DMS53 (cell line): ENCODE data around the gene GIMAP2.
"Not testable (repeated sequence)": the region's sequence is repeated elsewhere in the genome, so short reads cannot be mapped to it uniquely, and the experiment has no call there.

Experiments
- DNase-seq: peaks from one replicate; lab custom pipeline; 2025; lab: John Stamatoyannopoulos, UW

Gene GIMAP2

DNA sequence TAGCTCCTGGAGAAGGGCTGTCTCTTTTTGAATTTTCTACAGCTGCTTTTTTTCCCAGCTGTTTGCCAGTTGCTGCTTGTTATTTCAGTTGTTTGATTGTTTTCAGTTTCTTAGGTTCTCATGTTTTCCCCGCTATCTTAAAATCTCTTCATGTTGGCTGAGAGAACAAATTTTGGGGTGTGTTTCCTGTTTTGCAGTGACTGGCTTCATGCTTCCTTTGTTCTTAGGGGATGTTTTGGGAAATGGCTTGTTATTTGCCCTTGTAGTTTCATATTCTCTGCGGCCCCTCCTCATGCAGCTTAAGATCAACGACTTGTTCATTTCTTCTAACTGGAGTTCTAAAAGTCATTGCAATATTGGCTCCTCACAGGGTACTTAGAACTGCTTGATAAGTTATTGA, 8.7 kb upstream of the GIMAP2 start:
- DNase-seq: not testable (repeated sequence)

DNA sequence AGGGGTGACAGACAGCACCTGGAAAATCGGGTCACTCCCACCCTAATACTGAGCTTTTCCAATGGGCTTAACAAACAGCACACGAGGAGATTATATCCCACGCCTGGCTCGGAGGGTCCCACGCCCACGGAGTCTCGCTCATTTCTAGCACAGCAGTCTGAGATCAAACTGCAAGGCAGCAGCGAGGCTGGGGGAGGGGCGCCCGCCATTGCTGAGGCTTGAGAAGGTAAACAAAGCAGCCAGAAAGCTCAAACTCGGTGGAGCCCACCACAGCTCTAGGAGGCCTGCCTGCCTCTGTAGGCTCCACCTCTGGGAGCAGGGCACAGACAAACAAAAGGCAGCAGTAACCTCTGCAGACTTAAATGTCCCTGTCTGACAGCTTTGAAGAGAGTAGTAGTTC, 6.9 kb upstream of the GIMAP2 start:
- DNase-seq: not testable (repeated sequence)

DNA sequence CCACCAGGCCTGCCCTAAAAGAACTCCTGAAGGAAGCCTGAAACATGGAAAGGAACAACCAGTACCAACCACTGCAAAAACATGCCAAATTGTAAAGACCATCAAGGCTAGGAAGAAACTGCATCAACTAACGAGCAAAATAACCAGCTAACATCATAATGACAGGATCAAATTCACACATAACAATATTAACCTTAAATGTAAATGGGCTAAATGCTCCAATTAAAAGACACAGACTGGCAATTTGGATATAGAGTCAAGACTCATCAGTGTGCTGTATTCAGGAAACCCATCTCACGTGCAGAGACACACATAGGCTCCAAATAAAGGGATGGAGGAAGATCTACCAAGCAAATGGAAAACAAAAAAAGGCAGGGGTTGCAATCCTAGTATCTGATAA, 5.1 kb upstream of the GIMAP2 start:
- DNase-seq: not testable (repeated sequence)

DNA sequence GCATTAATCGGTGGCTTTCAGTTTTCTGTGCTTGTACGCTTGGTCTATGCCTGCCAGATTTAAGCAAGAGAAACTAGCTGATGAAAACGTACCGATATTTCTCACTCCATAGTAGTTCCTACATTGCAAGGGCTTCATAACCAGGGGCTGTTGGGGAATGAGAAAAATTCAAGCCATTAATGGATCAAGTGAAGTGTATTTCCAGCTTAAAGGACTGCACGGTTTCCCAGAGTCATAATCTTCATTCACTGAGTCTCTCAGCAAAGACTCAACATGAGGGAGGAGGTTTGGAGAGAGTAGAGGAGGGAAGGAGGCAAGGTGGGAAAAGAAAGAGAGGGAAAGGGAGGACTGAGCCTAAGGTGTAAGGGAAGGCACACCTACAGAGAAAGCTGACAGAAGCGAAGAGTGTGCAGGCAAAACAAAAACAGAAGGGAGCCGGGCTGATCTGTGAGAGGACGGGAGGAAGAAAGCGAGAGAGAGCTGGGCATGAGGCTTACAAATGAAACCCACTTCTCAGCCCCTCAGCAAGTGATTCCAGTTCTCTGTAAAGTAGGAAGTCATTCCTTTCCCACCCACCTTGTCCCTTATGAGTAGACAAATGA, 625 bp downstream of the GIMAP2 start:
- DNase-seq: peak; percentile 24

DNA sequence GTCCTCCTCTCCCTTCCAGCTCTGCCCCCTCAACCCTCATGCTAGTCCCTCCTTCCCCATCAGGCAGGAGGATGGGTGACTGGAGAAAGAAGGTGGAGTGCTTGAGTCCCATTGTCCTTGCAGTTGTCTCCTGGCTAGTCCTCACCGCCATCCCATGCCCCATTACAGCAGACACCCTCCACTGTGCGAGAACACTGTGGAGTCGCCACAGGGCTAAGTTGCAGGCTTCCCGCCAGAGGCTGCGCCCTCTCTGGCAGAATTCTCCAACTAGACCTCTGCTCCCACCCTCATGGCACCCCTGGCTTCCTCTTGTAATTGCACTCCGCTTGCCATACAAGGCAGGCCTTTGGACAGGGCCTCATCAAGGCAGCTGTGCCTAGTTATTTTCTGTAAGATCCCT, 3.1 kb downstream of the GIMAP2 start:
- DNase-seq: no peak

DNA sequence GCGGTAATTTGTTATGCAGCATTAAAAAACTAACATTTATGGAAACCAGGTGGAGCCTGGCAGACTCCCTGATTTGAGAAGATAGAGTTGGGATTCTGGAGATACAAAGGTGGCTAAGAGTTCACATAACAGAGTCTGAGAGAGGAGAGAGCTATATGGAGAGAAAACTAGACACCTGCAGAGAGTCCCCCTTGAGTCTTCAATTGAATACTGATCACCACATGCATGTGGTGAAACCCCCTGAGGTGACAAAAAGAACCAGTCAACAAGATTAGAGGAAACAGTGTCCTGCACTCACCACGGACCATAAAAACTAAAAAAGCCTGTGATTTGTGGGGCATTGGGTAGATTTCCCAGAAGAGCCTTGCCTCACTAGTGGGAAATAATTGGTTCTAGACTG, 10.1 kb downstream of the GIMAP2 start:
- DNase-seq: no peak

DNA sequence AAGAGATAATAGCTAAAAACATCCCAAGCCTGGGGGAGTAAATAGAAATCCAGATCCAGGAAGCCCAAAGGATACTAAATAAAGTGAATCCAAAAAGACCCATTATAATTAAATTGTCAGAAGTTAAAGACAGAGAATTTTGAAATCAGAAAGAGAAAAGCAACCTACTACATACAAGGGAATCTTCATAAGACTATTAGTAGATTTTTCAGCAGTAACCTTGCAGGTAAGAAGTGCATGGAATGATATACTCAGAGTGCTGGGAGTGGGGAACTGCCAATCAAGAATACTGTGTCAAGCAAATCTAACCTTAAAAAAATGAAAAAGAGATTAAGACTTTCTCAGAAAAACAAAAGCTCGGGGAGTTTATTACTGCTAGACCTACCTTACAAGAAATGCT, 17.7 kb downstream of the GIMAP2 start:
- DNase-seq: no peak

DNA sequence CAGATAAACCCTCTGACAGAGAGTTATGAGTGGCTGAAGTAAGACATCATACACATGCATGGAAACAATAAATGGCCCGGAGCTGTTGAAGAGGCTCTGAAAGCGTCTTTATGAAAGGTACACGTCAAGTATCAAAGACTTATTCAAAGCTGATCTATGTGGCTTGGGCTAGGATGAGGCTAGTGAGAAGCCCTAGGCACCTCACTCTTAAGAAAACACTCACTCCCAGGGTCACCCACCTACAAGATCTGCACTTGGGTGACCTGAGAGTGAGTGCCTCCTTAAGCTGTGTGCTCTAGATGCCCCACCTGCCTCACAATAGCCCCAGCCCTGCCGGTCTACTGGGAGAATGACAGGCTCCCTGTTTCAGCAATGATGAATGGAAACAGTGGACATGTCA, 29.8 kb downstream of the GIMAP2 start:
- DNase-seq: no peak

DNA sequence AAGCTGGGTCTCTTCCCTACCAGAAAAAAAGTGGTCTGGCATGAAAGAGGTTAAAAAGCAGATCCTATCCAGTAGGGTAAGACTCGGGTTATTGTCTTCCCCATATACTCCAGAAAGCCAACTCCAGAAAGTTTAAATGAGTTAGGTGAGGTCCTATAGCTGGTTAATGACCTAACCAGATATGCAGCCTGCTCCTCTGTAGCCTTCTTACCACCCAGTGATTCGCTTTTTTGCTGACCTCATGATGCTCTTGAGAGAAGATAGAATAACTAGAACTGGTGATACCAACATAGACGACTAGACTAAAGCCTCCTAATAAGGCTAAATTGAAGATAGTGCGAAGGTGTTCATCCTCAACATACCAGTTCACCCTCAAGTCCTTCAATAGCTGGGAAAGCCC, 30.2 kb downstream of the GIMAP2 start:
- DNase-seq: no peak

DNA sequence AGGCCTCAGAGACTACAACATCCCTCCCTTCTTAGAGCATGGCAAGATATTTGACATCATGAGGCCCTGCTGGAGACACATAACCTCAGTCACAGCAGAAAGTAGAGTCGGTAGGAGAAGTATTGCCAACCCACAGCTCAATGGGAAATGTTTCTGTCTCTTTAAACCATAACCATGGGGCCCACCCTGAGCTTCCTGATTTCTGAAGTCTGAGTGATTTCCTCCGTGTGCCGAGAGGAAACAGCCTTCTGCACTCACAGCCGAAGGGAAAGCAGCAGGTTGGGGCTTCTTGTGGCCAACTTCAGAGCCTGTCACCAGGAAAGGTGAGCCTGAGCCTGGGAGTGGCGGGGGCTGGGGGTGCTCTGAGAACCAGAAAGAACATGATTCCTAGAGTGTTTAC, 30.9 kb downstream of the GIMAP2 start, which contains the start of gene GIMAP1:
Gene GIMAP1 (plus strand): TSS at position 246 of the 400 bp plus-strand sequence. CDS start 2,435 bp downstream, outside the sequence.
- no peak for DNase-seq

DNA sequence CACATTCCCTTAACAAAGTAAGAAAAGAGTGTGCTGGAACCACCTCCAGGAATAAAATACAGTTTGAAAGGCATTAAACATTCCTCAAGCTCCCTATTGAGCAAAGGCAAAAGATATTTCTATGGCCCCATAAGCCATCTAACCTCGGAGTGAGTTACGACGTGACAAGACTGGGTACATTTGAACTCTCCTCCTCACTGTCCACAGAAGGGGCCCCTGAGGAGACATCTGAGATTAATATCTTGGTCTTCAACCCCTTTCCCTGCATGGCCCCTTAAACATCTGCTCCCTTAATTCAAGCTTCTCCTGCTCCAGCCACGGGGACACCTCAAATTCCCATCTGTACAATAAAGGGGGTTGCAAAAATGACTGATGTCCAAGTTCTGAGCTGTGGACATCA, 31.4 kb downstream of the GIMAP2 start:
- DNase-seq: no peak

DNA sequence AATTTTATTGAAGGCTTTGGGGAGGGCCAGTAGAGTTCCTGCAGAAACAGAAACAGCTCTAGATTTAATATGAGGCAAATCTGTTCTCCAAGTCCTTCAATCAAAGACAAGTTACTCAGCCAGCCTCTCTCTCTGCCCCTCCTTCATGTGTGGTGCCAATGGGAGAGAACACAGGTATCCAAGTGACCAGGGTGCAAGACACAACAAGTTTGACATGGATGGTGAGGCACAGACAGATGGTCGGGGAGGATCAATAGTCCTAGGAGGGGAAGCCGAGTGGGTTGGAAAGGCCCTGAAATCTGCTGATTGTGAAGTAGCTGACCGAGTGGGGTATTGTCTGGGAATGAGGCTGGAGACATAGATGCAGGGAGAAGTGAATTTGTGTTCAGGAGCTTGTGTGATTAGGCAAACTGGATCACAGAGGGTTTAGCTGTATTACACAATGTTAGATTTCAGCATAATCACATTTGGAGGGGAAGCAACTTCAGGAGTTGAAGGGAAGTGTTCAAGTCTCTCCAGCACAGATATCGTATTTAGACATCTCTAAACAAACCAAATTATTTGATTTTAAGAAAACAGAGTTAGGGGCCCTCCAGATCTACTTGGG, 32.4 kb downstream of the GIMAP2 start:
- no peak for DNase-seq

DNA sequence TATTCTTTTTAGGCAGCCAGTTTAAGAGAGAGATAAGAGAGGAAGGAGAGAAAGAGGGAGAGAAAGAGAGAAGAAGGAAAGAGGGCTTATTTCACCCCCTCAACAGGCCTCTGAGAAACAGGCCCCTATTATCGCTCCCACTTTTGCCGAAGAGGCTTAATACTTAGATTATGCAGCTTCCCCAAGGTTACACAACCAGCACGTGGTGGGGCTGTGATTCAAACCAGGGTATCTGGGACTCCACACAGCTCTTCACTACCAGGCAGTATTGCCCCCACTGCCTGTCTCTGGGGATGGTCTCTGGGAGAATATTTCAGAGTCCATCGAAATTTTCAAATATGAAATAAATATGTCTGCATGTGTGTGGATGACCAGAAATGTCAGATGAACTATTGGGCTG, 33.9 kb downstream of the GIMAP2 start:
- no peak for DNase-seq

DNA sequence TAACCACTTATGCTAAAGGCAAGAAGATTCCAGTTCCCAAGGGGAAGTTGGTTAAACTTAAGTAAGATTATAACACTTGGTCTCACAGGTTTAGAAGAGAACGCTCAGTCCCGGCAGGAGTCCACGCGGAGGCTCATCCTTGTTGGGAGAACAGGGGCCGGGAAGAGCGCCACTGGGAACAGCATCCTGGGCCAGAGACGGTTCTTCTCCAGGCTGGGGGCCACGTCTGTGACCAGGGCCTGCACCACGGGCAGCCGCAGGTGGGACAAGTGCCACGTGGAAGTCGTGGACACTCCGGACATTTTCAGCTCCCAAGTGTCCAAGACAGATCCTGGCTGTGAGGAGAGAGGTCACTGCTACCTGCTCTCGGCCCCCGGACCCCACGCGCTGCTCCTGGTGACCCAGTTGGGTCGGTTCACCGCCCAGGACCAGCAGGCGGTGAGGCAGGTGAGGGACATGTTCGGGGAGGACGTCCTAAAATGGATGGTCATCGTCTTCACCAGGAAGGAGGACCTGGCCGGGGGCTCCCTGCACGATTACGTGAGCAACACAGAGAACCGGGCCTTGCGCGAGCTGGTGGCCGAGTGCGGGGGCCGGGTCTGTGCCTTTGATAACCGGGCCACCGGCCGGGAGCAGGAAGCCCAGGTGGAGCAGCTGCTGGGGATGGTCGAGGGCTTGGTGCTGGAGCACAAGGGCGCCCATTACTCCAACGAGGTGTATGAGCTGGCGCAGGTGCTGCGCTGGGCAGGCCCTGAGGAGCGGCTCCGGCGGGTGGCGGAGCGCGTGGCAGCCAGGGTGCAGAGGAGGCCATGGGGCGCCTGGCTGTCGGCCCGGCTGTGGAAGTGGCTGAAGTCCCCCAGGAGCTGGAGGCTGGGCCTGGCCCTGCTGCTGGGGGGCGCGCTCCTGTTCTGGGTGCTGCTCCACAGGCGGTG, 34.7 kb downstream of the GIMAP2 start:
- no peak for DNase-seq

DNA sequence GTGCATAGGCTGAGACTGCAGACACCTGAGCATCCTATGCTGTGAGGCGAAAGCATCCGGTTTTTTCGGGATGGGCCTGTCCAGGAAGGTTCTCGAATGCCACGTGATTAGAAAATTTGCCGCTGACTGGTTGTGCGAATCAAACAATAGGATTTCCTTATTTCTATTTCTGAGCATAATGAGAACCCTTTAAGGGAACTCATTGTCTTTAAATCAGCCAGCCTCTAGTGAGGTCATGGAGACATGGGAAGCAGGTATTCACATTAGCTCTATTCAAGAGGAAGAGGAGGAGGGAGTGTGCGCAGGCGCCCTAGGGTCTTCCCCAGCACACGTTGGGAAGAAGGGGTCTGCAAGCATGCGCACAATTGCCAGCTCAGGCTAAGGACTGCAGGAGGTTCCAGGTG, 36.5 kb downstream of the GIMAP2 start:
- no peak for DNase-seq

DNA sequence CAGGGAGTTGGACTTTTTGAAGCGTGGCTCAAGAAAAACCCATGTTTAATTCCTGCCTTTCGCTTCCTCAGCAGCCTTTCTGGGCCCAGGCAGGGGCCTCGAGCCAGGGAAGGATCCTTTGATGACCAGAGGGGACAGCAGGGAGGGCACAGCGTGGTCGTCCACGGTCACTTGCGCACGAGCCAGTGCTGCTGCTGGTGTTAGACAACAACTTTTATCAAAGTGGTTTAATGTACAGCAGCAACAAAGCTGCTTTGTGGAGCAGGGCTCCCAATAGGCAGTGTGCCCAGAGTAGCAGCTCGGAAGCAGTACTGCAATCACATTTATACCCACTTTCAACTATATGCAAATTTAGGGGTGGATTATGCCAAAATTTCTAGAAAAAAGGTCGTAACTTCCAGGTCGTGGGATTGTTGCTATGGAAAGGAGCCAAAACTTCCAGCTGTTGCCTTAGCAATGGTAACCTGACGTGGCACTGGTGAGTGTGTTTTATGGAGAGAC, 37.0 kb downstream of the GIMAP2 start:
- DNase-seq: no peak

DNA sequence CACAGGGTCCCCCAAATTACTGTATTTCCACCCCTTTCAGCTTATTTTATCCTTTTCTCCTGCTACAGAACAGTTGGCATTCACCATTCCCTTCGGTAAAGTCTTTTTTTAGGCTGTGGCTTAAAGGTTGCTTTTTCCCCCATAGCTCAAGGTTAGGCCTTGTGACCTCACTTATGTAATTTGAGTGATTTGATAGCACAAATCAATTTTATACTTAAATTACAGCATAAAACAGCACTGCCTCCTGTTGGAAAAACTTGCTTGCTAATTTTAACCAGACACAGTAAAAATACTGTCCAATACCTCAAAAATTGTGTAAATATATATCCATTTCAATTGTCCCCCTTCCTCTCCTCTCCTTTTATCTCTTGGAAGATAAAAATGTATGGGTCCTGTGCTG, 38.0 kb downstream of the GIMAP2 start:
- DNase-seq: no peak

DNA sequence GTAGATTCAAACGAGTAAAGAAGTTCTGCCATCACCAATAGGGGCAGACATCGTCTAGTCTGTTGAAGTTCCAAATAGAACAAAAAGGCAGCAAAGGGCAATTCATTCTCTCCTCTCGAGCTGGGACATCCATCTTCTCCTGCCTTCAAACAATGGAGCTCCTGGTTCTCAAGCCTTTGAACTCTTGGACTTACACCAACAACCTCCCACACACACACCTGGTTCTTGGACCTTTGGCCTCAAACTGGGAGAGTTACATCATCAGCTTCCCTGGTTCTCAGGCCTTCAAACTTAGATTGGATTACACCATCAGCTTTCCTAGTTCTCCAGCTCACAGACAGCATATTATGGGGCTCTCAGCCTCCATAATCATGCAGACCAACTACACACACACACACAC, 41.9 kb downstream of the GIMAP2 start:
- DNase-seq: peak; percentile 45

DNA sequence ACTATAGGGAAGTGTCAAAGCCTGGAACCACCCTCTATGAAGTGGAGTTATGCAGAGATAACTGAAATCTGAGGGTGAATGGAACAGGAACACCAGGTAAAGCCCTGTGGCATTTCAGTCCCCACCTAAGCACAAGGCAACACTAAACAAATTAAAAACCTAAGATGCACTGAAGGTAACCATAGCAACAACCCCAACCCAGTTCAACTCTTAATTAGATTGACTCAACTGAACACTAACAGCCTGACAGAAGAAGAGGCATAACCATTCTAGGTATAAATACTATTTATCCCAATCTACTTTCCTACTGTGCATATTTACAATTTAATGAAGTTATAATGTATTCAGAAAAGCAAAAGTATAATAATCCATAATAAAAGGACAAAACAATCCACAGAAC, 42.5 kb downstream of the GIMAP2 start:
- DNase-seq: no peak

DNA sequence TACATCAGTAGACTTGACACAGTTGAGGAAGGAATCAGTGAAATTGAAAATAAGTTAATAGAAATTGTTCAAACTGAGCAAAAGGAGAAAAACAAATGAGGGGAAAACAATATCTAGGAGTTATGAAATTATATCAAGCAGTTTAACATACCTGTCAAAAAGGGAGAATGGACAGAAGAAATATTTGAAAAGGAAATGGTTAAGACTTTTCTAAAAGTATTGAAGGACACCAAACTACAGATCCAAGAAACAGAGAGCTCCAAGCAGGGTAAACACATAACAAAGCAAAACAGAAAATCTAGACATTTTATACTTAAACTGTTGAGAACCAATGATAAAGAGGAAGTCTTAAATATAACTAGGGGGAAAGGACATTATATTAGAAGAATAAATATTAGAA, 43.1 kb downstream of the GIMAP2 start:
- DNase-seq: no peak

DNA sequence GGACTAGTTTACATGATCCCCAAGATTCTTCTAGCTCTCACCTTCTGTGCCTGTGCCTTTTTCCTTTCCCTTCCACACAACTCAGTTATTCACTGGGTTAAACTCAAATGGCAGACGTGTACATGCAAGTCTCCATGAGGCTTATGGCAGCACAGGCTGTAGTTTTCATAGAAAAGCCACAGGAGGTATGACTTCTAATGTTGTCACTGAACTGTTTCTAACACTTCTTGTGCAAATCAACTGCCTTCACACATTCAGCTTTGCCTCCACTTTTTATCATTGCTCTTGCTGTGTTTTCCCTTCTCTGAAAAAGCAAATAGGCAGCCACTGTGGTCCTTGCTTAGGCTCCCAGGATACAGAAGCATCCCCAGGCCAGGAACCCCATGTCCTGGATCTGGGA, 46.4 kb downstream of the GIMAP2 start:
- no peak for DNase-seq

DNA sequence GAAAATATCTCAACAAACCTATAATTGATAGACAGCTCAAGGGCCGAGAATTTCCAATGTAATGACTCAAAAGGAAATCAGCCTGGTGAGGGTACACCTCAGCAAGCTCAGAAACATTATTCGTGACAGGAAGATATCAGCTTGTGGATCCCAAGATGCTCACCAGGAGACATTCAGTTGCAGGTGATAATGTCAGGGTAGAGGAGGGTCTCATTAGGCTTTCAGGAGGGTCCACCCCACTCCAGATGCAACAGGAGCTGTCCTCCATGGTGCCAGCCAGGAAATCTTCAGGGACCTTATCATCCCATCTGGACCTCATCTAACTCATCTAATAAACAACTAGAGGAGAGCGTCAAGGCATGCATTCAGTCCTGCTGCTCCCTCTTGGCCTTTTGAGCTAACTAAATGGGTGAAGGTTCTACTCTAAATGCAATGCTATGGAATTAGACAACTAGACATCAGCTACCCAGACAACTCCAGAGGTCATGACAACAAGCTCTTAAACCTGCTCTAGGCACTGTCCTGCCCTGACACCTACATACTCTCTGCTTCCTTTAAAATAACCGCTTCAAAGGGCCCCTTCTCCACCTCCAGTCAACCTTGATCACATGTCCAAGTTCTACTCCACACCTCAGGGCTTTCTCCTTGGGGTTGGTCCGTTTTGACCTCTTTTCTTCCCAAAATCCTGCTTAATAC, 47.4 kb downstream of the GIMAP2 start:
- no peak for DNase-seq
